HG02798 (cell line): ENCODE results near the gene CAMSAP1.

Source experiments
- ATAC-seq: cut with Tn5 transposase; IDR thresholded peaks from one replicate; pipeline ENCODE4 v1.9.1; 2021; ENCODE audit warnings: mild to moderate bottlenecking; ENCODE audit not compliant: unreplicated experiment, poor library complexity

CAMSAP1 gene

DNA sequence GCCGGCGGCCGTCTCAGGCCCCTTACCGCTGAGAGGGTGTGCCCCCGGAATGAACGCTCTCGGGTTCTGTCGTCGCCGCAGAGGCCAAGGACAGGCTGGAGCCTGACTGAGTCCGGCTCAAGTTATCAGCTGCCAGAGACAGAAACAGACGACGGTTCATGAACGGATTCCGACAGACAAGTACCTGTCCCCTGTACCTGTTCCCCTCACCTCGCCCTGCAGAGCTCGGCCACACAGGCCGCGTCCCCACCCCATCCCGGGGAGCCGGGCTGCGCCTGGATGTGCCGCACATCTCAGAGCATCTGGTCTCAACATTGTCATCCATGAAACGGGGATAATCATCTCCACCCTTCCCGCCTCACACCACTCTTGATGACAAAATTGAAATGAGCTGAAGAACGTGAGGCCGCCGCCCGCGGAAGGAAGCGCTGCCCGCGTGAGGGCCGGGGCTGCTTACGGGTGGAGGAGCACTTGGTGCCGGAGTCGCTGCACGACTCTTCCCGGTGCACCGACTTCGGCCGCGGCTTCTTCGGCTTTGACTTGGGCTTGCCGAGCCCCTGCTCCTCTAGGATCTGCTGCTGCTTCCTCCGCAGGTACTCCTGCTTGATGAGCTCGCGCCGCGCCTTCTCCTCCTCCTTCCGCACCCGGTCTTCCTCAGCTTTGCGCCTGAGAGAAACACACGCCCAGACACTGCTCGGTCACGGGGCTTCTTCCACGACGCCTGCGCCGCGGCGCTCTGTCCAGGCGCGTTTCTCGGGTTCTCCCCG is 89.2 kb downstream of the CAMSAP1 start:
- no peak for ATAC-seq

DNA sequence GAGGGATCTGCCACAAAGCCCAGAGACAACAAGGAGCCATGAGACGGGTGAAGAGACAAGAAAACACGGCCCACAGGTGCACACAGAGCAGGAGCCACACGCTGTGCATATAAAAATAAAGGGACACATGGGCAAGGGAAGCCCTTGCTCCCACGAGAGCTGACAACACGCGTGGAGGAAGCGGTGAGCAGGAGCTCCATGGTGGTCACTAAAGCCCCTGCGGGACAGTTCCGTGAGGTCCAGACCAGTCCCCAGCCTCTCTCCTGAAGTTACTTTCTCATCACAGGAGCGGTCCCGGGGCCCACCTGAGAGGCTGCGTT is 90.7 kb downstream of the CAMSAP1 start:
- ATAC-seq, result no peak

DNA sequence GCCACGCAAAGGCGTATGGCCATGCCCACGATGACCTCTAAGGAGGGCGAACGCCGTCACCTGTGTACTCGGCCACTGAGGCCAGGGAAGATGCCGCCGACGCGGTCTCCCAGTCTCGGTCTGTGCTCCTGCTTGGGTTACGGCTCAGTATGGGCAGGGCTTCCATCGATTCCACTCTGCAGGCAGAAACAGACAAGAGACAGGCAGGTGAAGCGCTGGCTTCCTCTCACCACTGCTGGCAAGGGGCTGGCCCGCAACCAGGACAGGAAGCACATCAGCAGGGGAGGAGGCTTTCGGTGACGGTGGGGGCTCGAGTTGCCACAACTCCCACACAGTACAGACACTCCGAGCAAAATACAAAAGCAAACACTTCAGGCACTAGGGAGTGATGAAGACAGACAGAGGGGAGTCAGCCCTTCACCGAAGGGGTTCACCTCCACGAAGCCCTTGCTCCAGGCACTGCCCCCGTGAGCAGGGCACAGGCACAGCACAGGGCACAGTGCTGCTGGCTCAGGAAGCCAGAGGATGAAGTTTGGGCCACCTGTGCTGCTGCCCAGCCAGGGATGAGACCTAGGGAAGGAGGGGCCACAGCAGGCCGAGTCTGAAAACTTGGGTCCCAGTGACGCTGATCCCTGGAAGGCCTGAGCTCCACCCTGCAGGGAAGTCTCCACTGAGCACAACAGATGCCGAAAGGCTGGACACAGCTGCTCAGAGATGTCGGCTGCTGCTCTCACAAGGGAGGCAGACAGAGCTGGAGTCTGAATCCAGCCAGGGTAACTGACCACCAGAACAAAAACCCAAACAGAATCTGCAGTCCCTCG is 91.3 kb downstream of the CAMSAP1 start:
- no peak for ATAC-seq

DNA sequence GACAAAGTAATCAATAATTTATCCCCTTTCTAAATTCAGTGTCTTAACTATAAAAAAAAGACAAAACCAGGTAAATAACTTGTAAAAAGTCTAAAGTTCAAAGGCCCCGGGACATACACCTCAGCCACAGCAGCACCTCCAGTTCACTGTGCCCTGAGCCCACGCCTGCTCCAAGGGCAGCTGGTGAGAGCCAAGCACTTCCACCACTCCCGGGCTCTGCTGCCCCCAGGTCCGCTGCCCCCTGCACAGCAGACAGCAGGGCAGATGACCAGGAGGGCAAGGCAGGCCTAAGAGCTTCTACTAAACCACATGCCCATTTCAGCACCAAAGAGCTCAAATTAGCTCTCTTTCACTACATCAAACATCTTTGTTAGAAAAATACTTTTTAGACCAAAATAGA is 91.9 kb downstream of the CAMSAP1 start:
- no peak for ATAC-seq

DNA sequence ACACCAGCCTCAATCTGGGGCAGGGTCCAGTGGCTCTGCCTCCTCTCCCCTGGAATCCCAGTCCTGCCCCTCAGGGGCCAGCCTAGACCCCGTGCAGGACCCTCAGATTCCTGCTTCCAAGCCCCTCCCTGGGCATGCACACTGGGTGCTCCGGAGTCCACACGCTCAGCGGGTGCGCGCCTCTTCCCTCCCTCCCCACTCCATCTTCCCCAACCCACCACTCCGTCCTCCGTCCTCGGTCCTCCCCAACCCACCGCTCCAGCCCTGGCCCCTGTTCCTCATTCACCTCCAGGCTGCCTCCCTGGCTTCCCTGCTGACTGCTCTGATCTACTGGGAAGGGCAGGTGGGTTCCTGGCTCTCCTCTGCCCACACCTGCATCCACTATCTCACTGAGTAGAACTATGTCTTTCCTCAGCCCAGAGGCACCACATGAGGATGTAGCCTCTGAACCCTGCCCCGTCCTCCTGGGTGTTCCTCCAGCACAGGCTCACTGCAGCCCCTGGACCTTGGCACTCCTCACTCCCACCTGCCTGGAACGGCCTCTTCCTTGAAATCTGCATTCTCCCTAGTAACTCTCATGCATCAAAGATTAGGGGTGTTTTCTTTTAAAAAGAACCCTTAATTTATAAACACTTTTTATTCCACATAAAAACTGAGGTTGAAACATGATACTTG is 92.8 kb downstream of the CAMSAP1 start:
- ATAC-seq, result no peak

DNA sequence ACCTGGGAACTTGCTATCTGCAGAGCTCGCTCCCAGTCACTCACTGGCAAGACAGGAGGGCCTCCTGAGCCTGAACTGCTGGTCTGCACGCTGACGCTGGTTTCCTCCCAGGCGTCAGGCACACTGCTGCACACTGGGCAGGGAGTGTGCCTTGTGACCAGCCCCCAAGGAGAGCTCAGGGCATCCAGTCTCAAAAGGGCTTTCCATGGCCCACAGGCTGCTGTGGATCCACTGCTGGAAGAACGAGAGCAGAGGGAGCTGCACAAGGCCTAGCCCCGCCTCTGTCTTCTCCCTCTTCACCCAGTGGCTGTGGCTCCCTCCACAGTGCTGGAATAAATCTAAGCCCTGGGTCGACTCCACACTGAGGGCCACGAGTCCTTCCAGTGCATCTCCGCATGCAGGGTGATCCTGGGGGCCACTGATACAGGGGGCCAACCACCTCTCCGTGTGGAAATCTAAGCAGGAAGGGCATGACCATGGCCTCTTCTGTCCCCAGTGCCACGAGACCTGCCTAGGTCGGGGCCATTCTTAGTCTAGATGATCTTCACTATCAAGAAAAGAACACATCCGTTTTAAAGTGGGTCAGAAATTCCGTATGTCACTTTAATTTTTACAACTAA is 93.6 kb downstream of the CAMSAP1 start:
- no peak for ATAC-seq

DNA sequence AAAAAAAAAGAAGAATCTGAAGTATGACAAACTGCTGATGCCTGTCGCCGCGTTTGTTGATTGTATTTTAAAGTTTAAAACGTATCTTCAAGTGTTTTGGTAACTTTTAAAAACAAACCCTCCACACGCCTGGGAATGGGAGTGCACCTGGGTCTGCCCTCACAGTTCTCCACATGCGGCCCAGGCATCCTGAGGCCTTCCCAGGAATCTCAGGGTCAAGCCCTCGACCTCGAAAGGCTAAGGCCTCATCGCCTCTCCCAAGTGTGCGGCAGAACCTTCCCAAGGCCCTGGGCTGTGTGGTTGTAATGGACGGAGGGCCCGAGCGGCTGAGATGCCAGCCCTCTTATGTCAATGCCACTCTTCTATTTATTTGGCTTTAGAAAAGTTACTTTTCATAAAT is 94.4 kb downstream of the CAMSAP1 start:
- ATAC-seq, result no peak

DNA sequence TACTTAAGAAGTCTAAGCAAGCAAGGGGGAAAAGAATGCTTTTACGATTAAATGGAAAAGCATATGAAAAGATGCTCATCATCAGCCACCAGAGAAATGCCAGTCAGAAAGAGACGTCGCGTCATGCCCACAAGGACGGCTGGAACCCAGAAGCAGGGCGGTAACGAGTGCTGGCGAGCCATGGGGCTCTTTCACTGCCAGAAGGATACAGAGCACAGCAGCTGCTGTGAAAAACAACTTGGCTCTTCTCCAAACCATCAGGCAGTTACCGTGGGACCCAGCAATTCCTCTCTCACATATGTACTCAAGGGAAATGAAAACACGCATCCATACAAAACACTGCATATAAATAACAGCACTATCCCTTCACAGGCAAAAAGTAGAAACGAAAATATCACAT is 95.5 kb downstream of the CAMSAP1 start:
- ATAC-seq, result no peak

DNA sequence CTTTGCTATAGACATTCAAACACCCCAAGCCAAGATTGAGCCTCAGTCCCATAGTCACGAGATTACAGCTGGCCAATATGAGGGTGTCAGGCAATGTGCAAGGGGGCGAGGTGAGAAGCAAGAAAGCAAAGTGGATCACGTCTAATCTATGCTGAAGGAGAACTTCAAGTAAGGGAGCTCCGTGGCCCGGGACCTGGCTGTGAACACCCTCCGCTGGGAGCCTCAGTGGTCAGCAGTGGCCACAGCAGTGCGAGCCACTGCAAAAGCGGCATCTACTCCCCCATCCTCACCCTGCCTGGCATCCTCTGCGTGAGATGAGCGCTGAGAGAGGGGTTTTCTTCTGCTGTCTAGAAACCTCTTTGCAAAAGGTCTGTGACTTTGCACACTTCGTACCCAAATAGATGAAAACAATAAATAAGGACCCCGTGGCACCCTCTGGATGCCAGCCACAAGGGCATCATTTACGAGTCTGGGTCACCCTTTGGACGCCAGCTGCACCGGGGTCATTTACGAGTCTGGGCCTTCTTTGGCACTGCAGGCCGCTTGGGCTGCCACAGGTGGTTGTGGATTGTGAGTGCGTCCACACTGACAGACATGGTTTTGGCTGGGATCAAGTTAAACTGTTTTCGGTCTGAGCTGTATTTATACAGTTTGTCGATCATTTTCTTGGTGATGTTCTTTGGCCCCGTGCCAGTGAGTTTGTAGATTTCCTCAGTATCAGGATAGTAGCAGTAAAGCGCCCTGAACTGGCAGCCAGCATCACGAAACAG is 96.4 kb downstream of the CAMSAP1 start:
- no peak for ATAC-seq

DNA sequence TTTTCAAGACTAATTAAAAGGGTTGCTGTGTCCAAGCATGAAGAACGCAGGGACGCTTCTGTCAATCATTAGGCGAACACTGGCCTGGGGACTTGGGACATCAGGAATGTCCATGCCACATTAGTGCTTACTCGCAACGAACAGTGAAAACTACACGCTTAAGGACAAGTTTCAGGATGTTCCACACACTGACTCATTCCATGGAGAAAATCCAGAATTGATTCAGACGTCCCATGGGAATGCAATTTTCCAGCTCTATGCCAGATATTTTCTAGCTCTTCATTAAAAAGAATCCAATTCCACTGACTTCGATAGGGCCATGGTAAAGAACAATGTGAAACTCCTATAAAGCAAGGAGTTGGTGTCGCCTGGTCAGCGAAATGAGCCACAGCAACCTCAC is 98.2 kb downstream of the CAMSAP1 start:
- no peak for ATAC-seq

DNA sequence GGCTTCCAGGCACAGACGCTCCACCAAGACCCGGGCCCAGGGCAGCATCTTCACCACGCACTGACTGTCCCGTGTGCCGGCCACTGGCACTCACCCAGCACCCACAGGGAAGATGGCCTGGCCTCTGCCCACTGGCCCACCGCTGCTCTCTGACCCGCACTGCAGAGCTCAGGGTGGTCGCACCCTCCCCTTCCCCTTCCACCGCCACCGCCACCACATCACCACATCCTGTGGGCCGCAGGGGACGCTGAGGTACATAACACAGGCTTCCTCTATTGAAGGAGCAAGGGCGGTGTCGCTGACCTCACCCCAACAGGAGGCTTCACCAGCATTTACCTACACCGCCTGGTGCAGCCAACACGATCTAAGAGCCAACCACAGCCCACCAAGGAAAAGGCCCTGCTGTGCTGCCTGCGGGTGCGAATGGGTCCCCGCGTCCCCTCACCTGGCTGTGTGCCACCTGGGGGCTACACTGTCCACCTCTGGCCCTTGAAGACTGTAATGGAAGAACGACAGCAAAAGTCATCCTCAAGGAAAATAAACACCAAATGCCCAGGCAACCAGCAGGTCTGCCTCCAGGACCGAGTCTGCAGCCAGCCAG is 101.8 kb downstream of the CAMSAP1 start:
- no peak for ATAC-seq

DNA sequence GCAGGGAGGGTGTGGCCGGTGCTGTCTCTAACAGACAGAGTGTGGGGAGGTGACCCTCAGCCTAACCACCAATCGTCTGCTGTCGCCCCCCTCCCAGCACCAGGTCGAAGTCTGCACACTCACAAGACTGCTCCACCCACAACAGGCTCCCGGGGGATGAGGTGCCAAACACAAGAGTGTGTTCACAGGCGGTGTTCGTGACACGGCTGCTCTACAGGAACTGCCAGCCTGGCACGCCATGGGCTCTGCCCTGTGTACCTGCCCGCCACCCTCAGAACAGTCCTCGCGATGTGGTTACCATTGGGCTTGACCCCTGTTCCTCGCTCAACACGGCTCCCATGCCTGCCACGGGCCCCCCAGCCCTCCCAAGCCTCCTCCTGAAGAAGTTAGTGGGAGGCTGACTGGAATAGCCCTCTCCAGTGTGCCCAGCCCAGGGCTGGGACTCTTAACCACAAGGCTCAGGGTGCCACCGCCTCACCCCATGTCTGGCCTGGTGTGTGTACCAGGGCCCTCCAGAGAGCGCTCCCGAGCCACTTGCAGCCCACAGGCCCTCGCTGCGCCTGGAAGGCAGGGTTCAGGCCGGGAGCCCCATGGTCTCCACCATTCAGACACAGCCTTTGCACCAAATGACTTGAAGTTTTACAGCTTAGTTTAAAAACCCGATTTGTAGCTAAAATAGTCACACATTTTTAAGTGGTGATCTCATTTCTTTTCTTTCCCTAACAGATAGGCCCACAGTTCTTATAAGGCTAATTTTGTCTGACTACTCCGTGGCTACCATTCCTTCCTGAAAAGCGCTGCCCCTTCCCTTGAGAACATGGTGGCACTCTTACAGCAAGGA is 102.5 kb downstream of the CAMSAP1 start:
- no peak for ATAC-seq

DNA sequence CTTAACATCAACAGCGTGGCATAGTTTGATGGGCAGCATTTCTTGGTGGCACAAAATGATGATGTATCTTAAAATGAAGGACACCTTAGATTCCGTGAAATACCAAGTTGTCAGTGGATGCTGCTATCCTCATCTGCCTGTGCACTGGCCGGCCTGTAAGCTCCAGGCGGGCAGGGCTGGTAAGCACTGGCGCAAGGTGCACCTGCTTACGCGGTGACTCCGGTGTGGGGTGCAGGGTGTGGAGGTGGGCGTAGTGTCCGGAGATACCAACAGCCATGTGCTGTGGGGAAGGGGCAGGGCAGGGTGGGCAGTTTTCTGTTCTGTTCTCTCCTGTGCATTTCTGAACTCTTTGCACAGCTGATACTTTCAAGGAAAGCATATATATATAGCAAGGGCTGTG is 103.9 kb downstream of the CAMSAP1 start:
- no peak for ATAC-seq

DNA sequence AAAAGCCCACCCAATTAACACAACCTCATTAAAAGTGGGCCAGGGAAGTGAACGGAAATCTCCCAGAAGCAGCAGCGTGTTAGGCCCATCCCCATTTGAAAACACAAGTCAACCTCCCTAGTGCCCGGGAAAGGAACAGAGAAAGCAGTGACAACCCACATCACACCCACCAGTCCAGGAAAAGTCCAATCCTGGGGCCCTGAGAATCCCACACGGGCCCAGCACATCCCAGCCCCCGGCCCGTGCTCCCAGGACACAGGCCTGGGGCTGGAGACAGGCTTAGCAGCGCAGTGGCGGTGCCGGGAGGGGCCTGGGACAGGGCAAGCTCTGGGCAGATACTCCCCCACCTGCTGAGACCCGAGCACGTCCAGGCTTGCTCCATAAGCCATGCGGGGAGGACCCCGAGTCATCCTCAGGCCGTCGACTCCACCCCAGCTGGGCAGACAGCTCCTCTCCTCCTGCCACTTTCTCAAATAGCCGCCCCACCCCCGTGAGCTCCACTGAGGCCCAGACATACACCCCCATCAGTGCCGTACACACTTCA is 104.4 kb downstream of the CAMSAP1 start:
- ATAC-seq, result no peak

DNA sequence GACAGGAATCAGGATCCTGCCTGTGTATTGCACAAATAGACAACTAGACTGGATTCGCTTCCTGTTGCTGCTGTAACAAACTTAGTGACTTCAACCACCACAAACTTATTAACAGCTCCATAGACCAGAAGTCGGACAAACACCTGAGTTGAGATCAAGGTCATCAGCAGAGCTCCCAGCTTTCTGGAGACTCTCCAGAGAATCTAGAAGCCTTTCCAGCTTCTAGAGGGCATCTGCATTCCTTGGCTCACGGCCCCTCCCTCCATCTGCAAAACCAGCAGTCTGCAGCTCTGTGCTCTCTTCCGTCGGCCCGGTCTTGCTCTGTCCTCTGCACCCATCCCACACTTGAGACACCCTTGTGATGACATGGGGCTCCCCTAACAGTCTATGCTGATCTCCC is 106.3 kb downstream of the CAMSAP1 start:
- ATAC-seq, result no peak

DNA sequence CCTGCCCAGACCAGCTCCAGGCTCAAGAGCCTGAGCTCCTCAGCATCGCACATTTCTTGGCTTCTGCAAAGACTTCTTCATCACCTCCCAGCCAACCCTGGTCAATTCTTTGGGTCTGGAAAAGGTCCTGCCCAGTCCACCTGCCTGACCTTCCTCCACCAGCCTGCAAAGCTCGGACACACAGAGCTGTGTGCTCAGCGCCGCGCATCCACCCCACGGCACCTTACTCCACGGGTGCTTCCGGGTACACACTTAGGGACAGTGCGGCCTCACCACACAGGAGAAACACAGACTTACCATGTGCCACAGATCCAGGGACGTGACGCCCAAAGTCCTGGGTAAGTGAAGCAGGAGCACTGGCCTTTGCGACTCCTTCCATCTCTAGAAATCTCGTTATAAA is 108.1 kb downstream of the CAMSAP1 start:
- no peak for ATAC-seq

DNA sequence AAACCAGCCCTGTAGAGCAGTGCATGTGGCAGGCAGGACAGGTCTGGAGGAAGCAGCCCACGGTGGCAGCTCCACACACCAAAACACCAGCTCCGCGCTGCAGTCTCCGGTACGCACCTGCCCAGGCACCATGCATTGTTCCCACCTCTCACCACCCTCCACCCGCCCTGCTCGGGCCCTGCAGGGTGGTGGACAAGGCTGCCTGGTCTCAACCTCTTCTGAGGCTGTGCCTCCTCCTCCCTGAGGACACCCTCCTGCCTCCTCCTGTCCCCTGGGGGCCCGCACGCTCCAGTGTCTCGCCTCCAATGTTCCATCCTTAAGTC is 109.1 kb downstream of the CAMSAP1 start:
- ATAC-seq, result no peak

DNA sequence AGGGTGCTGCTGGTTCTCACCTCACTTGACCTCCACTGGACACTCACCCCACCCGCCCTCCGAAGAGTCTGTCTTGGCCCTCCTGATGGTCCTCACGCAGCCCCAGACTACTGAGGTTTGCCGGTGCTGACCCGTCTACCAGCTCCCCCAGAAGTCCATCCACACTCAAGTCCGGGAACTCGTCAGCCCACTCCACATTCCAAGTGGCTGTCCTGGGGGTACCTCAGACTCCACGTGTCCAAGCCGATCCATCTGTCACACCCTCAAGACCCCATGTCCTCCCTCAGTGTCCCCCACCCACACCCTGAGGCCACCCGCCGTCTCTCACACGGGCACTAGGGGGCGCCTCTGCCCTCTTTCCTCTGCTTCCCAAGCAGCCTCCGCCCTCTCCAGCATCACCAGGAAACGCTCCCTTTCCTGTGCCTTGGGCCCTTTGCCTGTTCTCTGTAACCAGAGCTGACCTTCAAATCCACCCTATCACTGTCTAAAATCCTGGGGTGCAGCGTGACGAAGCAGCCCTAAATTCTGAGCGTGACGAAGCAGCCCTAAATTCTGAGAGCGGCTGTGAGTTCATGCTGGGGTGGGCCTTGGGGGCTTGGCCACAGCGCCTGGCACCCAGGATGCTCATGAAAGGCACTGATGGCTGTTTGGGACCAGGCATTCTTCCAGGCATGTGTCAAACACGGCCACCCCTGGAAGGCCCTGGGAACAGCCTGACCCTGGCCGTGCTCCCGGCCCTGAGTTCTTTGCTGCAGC is 109.7 kb downstream of the CAMSAP1 start:
- ATAC-seq, result no peak
